ENCODE data around the gene RAD54L. TPM values are rescaled to one million over a fixed set of nuclear protein-coding genes. Genes with fewer than 3 reads are reported as not detected.

Gene RAD54L
- polyA plus RNA-seq, 1 of the 3 experiments (the other 2 are of a cell fraction), result 11.5 TPM

GRCh38 chr1:46284058-46284457 is 36.5 kb downstream of the RAD54L start:
- Histone ChIP-seq H3K9ac (no peak overlapping the region), H3K36me3 (replicated peaks in 1 of 2; ENCODE audit: control insufficient read depth in 1 of 2, insufficient read depth in 2 of 2, low read length in 1 of 2) (peaks cover 38 to 69% of the 10 kb centered on the region in 2 experiments), H3K27ac (ENCODE audit: low read depth in 2 of 2, low read length in 1 of 2) (no peak overlapping the region), H3K4me3 (ENCODE audit: low read depth in 2 of 2, low read length in 1 of 2) (no peak overlapping the region), H3K9me2 (no peaks in the 10 kb centered on the region), H2AFZ (ENCODE audit: low read depth) (no peak overlapping the region), H3K4me1 (ENCODE audit: control insufficient read depth in 1 of 2, insufficient read depth in 2 of 2, low read depth in 1 of 2, low read length in 1 of 2) (0 out of 4 replicates have a peak, but pooled peaks cover 0 to 4% of the 10 kb centered on the region in 2 experiments), H3F3A (replicated peaks; ENCODE audit: insufficient read depth) (peaks cover 14% of the 10 kb centered on the region), H3K79me2 (ENCODE audit: insufficient read depth) (peaks cover 6% of the 10 kb centered on the region; the same call in 1 of the 2 replicates), H4K20me1 (ENCODE audit: insufficient read depth) (peaks cover 3% of the 10 kb centered on the region; the same call in 1 of the 2 replicates), H3K4me2 (no peak overlapping the region), H3K9me3 (no peaks in the 10 kb centered on the region), H3K27me3 (ENCODE audit: insufficient read depth) (no peaks in the 10 kb centered on the region)
- ChIA-PET CTCF (interaction anchor here (0.8 to 1.0 kb wide), 3 partner anchors 26 to 63 kb away, joined by 3 to 4 read pairs (median 3); no protein-coding TSS in a partner anchor), POLR2A (interaction anchor here (1.2 kb wide), 1 partner anchor 11 kb away, joined by 3 read pairs; no protein-coding TSS in a partner anchor)
- TF ChIP-seq POLR2AphosphoS5 (IDR thresholded peaks at IDR 0.05; ENCODE audit: low read depth, low read length) (no peak), SMC3 (IDR thresholded peaks at IDR 0.05; ENCODE audit: low read depth, low read length) (no peak), GABPA (IDR thresholded peaks at IDR 0.05; ENCODE audit: low read depth) (no peak), FOXM1 (IDR thresholded peaks at IDR 0.05; ENCODE audit: low read depth) (no peak), GATA2 (CRISPR knock-in tag; IDR thresholded peaks at IDR 0.05) (no peak), FOXJ3 (CRISPR knock-in tag; IDR thresholded peaks at IDR 0.05) (no peak), TEAD4 (IDR thresholded peaks at IDR 0.05; ENCODE audit: borderline replicate concordance, insufficient read depth) (no peak), JUND (IDR thresholded peaks at IDR 0.05) (no peak)
- TF ChIP-seq, protein P1, sequence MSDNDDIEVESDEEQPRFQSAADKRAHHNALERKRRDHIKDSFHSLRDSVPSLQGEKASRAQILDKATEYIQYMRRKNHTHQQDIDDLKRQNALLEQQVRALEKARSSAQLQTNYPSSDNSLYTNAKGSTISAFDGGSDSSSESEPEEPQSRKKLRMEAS (IDR thresholded peaks at IDR 0.05; ENCODE audit: low read depth), result no peak
- WGBS (ENCODE audit: low lambda C conversion rate), result 91% methylated on average over 1 of the region's 1 CpG
- DNase-seq, result no peak

DNA sequence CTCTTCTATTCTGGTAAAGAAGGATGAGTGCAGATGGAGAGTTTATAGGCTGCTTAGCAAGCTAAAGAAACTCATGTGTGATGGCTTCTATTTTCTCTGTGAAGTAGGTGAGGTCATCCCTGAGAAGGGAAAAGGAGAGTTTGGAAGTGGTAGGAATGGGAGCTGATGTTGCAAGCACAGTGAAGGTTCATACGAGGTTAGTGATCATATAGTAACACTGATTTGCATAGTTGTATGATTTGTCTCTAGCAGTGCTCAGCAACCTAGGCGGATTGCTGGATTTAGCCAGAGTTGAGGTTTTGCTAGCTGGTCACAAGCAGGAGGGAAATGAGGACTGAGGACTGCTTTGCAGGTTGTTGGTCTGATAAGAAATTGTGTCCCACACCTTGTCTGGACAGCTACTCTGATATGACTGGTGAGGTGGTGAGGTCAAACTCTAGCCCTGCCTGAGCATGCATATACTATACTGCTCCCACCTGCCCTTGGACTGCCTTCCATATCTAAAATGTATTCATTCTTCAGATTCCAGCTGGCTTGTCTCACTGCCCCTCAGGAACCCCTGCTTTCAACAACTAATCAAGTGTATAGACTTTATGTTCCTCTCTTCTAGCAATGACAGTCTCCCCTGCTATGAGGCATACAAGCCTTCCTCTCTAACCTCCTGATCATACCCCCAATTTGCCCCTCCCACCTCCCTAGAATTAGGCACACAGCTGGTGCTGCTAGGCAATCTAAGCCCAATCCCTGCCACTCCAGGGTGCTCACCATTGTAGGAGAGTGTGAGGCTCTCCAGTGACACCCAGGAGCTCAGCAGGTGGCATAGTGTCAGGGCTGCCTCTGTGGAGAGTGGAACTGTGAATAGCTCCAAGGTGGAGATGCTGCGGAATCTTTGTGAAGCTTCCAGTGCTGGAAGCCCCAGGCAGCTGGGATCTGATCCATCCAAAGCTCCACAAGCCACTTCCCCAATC is 37.3 kb downstream of the RAD54L start:
- 93% methylated on average over 3 of the region's 3 CpGs for WGBS (ENCODE audit: low lambda C conversion rate)
- Histone ChIP-seq H3K9me2 (no peaks in the 10 kb centered on the region), H3K4me3 (ENCODE audit: low read depth in 2 of 2, low read length in 1 of 2) (no peak overlapping the region), H4K20me1 (ENCODE audit: insufficient read depth) (peaks cover 3% of the 10 kb centered on the region; the same call in 1 of the 2 replicates), H3K27ac (ENCODE audit: low read depth in 2 of 2, low read length in 1 of 2) (no peak overlapping the region), H3K9me3 (no peaks in the 10 kb centered on the region), H2AFZ (ENCODE audit: low read depth) (no peak overlapping the region), H3K27me3 (ENCODE audit: insufficient read depth) (no peaks in the 10 kb centered on the region), H3K36me3 (replicated peaks in 1 of 2; ENCODE audit: control insufficient read depth in 1 of 2, insufficient read depth in 2 of 2, low read length in 1 of 2) (peaks cover 31 to 62% of the 10 kb centered on the region in 2 experiments), H3K9ac (no peak overlapping the region), H3K4me1 (ENCODE audit: control insufficient read depth in 1 of 2, insufficient read depth in 2 of 2, low read depth in 1 of 2, low read length in 1 of 2) (0 out of 4 replicates have a peak, but pooled peaks cover 0 to 6% of the 10 kb centered on the region in 2 experiments), H3K79me2 (ENCODE audit: insufficient read depth) (peaks cover 6% of the 10 kb centered on the region; the same call in 1 of the 2 replicates), H3F3A (replicated peaks; ENCODE audit: insufficient read depth) (peaks cover 21% of the 10 kb centered on the region), H3K4me2 (no peak overlapping the region)
- POLR2A ChIA-PET, result interaction anchor here (0.8 to 1.2 kb wide), 3 partner anchors 8 to 15 kb away, joined by 3 to 5 read pairs (median 3); no protein-coding TSS in a partner anchor
- CTCF ChIA-PET, result interaction anchor here (0.8 to 1.8 kb wide), 5 partner anchors 13 to 61 kb away, joined by 3 to 4 read pairs (median 4); partner anchors contain the start of gene NSUN4
- DNase-seq, result no peak
- TF ChIP-seq FOXM1 (IDR thresholded peaks at IDR 0.05; ENCODE audit: low read depth), result no peak
- no peak for TF ChIP-seq POLR2AphosphoS5 (IDR thresholded peaks at IDR 0.05; ENCODE audit: low read depth, low read length)
- TF ChIP-seq CHD2 (IDR thresholded peaks at IDR 0.05; ENCODE audit: low read length, partially characterized antibody), result no peak
- no peak for TF ChIP-seq TCF12 (IDR thresholded peaks at IDR 0.05)
- no peak for TF ChIP-seq RCOR1 (IDR thresholded peaks at IDR 0.05; ENCODE audit: low read length)
- TF ChIP-seq NRF1 (IDR thresholded peaks at IDR 0.05; ENCODE audit: low read depth, low read length), result no peak
- no peak for TF ChIP-seq RAD21 (IDR thresholded peaks at IDR 0.05; ENCODE audit: low read length)
- no peak for TF ChIP-seq ZBTB33 (IDR thresholded peaks at IDR 0.05; ENCODE audit: borderline replicate concordance, low read depth)
- no peak for TF ChIP-seq JUND (IDR thresholded peaks at IDR 0.05)
- no peak for TF ChIP-seq TAF1 (IDR thresholded peaks at IDR 0.05; ENCODE audit: borderline replicate concordance, low read depth, low read length)
- TF ChIP-seq FOSL2 (IDR thresholded peaks at IDR 0.05; ENCODE audit: borderline replicate concordance, low read depth), result no peak
